GM21529 (cell line): ENCODE data around the gene NTM.

Experiments used
- ATAC-seq: cut with Tn5 transposase; IDR thresholded peaks from one replicate; pipeline ENCODE4 v1.9.1; 2021; ENCODE audit not compliant: unreplicated experiment

NTM gene

GRCh38 chr11:131903074-131903473, 532.7 kb downstream of the NTM start:
- ATAC-seq = no peak

- ATAC-seq = no peak
These were observed 534.3 kb downstream of the NTM start for GRCh38 chr11:131904756-131905155.

- no peak for ATAC-seq
These were observed 536.5 kb downstream of the NTM start for GRCh38 chr11:131906963-131907362.

- no peak for ATAC-seq
These were observed 537.0 kb downstream of the NTM start for GRCh38 chr11:131907371-131907770.

DNA sequence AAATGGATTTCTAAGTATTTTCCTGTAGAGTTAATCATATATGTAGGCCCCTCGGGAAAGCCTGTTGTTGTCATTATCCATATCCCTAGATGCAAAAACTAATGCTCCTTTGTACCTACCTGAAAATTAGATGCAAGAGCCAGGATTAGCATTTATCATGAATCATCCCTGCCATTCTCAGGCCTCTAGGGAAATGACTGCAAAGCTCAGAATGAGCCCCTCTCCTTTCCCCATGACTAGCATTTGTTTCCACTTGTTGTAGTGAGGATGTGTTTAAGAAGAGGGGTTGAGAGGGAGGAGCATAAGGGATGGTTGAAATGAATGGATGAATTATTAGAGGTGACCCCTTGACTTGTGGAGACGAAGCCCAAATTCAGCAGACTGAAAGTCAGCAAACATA, 537.9 kb downstream of the NTM start:
- no peak for ATAC-seq

GRCh38 chr11:131909426-131910177, 539.2 kb downstream of the NTM start:
- no peak for ATAC-seq

- no peak for ATAC-seq
These were observed 539.7 kb downstream of the NTM start for GRCh38 chr11:131910178-131910522.

DNA sequence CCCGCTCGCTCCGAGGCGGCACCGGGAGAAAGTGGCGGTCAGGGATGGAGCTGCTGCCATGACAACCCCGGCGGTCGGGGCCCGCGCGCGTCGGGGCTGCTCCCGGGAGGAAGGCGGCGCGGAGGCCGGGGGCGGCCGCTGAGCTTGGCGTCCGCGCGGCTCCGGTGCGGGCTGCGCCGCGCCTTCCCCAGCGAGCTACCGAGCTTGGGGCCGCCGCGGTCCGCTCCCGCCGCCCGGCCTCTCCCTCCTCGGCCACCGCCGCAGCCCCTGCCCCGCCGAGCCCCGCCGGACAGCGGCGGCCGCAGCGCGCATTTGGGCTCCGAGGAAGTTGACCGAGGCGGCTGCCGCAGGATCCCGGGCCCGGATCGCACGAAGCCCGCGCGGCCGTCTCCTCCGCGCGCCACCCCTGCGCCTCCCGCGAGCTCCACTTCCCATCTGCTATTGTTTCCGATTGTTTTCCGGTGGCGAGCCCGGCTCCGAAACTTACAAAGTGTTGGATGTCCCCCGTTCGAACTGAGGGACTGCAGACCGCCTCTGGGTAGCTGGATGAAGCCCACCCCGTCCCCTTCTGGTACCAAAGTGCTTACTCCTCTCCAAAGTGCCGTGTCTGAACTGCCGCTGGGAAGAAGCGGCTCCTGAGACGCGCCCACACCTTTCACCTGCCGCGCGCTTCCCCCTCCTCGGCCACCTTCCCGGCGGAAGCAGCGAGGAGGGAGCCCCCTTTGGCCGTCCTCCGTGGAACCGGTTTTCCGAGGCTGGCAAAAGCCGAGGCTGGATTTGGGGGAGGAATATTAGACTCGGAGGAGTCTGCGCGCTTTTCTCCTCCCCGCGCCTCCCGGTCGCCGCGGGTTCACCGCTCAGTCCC, 540.3 kb downstream of the NTM start:
- ATAC-seq = no peak

GRCh38 chr11:131911388-131912032, 541.1 kb downstream of the NTM start:
- ATAC-seq = peak; percentile 48

DNA sequence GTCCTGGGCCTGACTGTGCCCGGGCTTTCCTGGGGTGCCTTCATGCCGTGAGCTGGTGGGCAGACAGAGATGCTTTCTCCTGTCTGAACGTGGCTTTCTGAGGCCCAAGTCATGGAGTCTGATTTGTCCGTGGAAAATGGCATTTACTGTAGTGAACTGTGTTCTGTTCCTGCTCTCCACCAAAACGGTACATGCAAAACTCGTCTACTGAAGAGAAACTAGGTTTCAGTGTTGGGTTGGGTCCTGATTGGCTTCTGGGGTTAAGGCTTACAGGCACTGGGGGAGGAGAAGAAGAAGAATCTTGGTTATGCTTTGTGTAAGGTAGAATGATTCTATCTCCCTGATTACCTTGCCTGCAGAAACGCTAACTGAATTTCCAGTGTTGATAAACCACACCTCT, 541.7 kb downstream of the NTM start:
- no peak for ATAC-seq

DNA sequence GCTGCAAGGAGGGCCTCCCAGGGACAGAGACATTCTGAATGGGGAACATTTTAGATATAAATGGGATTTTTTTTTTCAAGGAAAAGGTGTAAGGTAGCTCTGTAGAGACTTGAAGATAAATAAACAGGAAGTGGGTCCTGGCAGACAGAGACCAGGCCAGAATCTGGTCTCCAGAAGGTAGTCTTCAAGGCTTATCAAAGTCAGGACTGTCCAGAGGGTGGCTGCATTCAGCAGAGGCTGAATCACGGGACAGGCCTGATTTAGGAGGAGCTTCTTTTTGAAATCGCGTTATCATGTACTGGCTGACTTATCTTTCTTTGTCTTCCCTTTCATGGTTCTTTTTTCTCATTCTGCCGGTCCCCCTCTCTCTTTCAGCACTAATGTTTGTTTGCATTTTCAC, 542.9 kb downstream of the NTM start:
- no peak for ATAC-seq

- no peak for ATAC-seq
These were observed 544.0 kb downstream of the NTM start for GRCh38 chr11:131914361-131914774.

GRCh38 chr11:131916638-131917037, 546.2 kb downstream of the NTM start:
- no peak for ATAC-seq

- no peak for ATAC-seq
These were observed 547.4 kb downstream of the NTM start for GRCh38 chr11:131917634-131918384.

GRCh38 chr11:131918663-131919062, 548.2 kb downstream of the NTM start:
- ATAC-seq = no peak

DNA sequence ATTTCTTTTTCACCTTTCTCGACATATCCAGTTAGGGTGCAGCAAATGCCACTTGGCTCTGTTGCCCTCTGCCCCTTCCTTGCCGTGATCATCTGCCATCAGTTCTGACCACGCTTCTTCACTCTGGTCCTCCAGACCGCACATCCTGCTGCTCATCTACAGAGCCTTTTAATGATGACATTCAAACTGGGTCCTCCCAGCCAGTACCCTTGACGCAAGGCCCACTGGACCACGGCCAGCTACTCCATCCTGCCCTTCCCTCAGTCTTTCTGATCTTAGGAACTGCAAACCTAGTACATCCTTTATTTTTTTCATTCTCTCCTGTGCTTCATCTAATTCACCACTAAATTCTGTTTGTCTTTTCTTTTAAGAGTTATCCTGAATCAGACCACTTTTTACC, 551.8 kb downstream of the NTM start:
- no peak for ATAC-seq

DNA sequence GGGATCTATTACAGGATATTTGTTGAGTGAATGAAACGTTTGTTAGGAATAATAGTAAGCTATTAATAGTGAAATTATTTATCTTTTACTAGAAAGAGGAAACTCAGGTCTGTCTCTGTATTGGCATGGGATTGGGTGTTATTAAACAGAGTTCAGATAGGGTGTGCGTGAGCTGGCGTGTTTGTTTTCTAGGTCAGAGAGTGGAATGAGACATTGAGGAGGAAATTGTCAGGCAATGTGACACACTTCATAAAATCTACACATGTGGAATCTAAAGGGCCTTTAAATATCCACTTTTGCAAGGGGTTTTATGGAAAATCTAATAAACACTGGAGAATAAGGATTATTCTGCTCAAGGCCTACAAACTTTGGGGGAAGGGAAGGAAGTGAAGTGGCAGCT, 552.9 kb downstream of the NTM start:
- ATAC-seq = no peak

DNA sequence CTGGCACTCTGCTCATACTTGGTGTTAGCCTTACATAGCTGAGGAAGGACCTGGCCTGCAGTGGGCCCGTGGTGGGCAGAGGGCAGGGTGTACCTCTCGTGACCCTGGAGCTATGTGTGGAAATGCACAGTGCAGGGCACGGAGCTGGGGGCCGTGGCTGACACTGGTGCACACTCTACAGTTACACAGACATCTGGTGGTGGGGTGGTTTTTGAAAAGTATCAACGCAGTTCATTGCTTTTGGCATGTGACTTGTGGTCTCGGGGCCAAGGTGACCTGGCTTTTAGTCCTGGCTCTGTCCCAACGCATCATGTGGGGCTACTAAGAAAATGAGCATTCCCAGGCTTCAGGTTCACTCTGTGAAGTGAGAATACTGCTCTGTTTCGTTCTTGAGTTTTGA, 553.6 kb downstream of the NTM start:
- ATAC-seq = no peak

GRCh38 chr11:131924457-131925201, 554.2 kb downstream of the NTM start:
- ATAC-seq = no peak

- no peak for ATAC-seq
These were observed 555.4 kb downstream of the NTM start for GRCh38 chr11:131925829-131926228.
